GM18873 (cell line): ENCODE data around the gene ACTL8.

Source experiments
- ATAC-seq: cut with Tn5 transposase; IDR thresholded peaks from one replicate; pipeline ENCODE4 v1.9.1; 2021; ENCODE audit warnings: mild to moderate bottlenecking, moderate library complexity, moderate number of reproducible peaks; ENCODE audit not compliant: unreplicated experiment, low FRiP score

Gene ACTL8

GRCh38 chr1:17765444-17766411, 10.6 kb downstream of the ACTL8 start:
- no peak for ATAC-seq

- ATAC-seq = no peak
Observed at GRCh38 chr1:17768651-17769241, 13.6 kb downstream of the ACTL8 start.

DNA sequence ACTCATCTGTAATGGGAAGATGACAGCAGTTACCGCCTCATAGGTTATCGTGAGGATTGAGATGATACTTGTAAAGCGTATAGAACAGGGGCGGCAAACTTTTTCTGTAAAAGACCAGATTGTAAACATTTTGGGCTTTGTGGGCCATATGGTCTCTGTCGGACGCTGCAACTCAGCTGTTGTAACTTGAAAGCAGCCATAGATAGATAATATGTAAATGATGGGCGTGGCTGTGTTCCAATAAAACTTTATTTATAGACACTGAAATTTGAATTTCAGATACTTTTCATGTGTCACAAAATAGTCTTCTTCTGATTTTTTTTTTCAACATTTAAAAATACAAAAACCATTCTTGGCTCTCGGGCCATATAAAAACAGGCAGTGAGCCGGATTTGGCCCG, 15.8 kb downstream of the ACTL8 start:
- no peak for ATAC-seq

- ATAC-seq = no peak
Observed at GRCh38 chr1:17772615-17773212, 17.6 kb downstream of the ACTL8 start.

- ATAC-seq = no peak
Observed at GRCh38 chr1:17773591-17774326, 18.6 kb downstream of the ACTL8 start.

DNA sequence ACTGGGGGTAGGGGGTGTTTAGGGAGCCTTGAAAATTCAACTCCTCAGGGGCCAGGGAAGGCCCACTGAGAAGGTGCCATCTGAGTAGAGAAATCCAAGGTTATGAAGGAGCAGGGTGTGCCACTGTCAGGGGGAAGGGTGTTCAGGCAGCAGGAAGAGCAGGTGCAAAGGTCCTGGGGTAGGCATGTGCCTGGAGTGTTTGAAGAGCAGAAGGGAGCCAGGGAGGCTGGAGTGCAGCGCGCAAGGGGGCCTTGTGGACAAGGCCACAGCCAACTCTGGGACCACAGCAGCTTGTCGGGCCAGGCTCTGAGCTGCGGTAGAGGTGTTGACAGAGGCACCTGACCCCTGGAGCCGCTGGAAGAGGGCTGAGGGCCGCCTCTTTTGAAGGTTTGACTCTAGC, 19.3 kb downstream of the ACTL8 start:
- no peak for ATAC-seq

DNA sequence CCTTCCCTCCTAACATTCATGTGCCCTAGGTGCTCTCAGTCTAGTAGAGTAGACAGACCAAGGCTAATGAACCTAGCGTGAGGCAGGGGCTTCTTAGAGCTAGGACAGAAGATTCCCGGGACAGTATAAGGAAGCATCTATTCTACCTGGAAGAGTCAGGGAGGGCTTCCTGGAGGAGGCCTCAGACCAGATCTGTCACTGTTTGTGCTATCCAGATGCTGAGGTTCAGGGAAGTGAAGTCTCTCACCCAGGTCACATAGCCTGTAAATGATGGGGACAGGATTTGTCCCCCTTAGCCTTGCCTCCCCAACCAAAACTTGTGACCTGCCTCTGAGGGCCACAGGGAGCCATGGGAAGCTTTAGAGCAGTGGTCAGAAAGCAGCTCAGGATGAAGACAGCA, 20.7 kb downstream of the ACTL8 start:
- ATAC-seq = no peak

DNA sequence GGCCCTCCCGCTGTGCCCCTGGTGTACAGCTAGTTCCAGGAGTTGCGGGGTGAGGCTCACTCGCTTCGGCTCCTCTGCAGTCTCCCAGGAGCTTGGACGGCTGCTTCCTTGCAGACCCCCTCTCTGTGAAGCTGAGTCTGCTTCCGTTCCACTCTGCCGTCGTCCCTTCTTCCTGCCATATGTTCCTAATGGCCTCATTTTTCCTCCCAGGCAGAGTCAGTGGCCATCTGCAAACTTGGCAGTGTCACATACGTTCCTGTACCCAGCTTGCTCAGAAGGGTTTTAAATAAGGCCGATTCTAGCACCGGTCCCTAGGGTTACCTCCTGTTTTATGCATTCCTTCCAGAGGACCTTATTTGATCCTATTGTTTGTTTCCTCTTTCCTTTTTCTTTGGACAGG, 21.3 kb downstream of the ACTL8 start:
- no peak for ATAC-seq

- no peak for ATAC-seq
Observed at GRCh38 chr1:17777330-17777729, 22.2 kb downstream of the ACTL8 start.

GRCh38 chr1:17777818-17778217, 22.7 kb downstream of the ACTL8 start:
- ATAC-seq = no peak

DNA sequence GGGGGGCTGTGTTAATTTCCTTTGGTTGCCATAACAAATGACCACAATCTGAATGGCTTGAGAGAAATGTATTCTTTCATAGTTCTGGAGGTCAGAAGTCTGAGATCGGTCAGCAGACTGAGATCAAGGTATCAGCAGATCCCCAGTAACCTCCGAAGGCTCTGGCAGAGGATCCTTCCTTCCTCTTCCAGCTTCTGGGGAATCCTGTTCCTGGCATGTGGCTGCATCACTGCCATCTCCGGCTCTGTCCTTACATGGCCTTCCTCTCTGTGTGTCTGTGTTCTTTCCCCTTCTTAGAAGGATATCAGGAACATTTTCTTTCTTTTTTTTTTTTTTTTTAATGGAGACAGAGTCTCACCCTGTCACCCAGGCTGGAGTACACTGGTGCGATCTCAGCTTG, 25.8 kb downstream of the ACTL8 start:
- ATAC-seq = no peak

GRCh38 chr1:17789926-17790325, 34.8 kb downstream of the ACTL8 start:
- ATAC-seq = no peak

- no peak for ATAC-seq
Observed at GRCh38 chr1:17790383-17791054, 35.4 kb downstream of the ACTL8 start.

- ATAC-seq = no peak
Observed at GRCh38 chr1:17791055-17791390, 35.9 kb downstream of the ACTL8 start.

GRCh38 chr1:17791480-17791879, 36.3 kb downstream of the ACTL8 start:
- ATAC-seq = no peak

DNA sequence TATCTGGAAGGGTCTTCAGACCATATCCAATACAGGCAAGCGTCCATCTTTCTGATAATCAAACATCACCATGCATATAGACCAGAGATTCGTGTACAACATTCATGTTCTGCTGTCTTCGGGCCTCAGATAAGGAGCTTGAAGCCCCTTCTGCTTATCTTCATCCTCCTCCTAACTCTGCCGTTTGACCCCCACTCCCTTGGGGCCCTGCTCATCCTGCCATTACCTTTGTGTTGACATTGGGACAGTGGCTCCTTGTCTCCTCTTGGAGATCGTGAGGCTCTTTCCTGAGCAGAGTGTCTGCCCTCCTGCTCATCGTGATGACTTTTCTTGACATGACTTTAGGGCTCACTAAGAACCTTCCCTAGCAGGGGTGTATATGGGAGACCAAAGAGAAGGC, 37.3 kb downstream of the ACTL8 start:
- no peak for ATAC-seq

DNA sequence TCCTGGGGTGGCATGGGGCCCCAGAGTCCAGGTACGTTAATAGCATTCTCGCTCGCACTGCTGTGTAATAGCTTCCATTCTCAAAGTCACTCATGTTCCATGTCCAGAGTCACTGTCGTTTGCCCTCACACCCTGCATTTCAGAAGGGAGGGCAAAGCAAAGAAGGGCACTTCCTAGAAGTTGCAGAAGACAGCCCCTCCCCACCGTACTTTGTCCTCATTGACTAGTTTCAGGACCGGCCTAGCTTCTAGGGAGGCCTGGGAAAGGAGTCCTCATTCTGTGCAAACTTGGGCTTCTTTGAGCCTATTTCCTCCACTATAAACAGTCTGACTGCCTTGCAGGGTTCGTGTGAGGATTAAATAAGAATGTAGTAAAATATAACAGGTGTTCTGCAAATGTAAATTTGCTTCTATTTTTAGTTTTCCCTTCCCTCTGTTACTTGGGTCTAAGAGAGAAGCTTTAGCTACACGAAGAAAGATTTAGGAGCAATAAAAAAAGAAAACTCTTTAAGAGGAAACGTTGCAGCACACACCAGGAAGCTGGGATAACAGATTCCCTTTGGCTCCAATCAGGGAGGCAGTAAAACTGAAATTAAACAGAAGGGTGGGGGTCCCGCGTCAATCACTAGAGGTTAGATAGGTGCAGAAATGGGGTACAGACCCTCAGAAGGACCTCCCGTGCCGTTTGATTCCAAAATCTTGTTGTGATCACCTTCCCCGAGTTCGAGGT, 40.1 kb downstream of the ACTL8 start:
- no peak for ATAC-seq

DNA sequence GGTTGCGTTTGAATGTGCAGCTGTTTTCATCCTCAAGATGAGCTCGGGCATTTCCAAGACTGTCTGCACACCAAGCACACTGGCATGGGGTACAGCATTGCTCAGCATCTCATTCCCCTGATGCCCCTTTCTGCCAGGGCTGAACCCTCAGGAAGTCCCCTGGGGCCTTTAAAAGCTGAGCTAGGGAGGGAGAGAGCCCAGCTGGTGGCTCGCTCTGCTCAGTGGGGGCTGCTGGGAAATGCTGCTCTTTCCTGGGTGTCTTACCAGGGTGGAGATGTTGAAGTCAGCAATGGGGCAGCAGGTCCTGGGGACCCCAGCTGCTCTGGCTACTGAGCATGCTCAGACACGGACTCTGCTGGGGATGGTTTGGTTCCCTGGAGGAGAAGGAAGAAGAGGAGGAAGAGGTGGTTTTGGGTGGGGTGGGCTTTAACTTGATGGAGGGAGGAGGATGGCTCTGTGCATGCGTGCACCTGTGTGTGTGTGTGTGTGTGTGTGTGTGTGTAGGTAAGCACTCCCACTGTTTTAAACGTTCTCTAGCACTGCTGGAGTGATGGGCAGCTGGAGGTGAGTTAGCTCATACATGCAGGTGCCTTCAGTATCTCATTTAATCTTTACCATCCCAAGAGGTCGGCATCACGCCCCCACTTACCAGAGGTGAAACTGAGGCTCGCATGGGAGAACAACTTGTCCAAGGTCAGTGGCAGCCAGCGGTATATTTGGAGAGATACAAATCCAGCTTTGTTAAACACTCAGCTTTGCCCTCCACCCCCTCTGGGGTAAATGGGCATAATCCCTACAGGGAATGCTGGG, 40.9 kb downstream of the ACTL8 start:
- ATAC-seq = no peak

GRCh38 chr1:17797478-17797877, 42.3 kb downstream of the ACTL8 start:
- ATAC-seq = no peak
